DOHH2 (cell line): ENCODE data around the gene LBHD1.

Experiments
- EZH2phosphoT487 ChIP-seq: fragments of 200-600 bp; sonication (generic); IDR thresholded peaks from 2 replicates; pipeline ENCODE4 v1.6.1; 2017; ENCODE audit warnings: borderline replicate concordance, mild to moderate bottlenecking, antibody characterized with exemption, low read length, moderate library complexity, mixed read lengths
- TF ChIP-seq, protein P1 (sequence below): fragments of 200-600 bp; sonication (generic); IDR thresholded peaks from one replicate; pipeline ENCODE4 v1.5.1; 2014; ENCODE audit warnings: antibody characterized with exemption, mild to moderate bottlenecking, low read depth, low read length; ENCODE audit not compliant: poor library complexity, severe bottlenecking

DNA sequence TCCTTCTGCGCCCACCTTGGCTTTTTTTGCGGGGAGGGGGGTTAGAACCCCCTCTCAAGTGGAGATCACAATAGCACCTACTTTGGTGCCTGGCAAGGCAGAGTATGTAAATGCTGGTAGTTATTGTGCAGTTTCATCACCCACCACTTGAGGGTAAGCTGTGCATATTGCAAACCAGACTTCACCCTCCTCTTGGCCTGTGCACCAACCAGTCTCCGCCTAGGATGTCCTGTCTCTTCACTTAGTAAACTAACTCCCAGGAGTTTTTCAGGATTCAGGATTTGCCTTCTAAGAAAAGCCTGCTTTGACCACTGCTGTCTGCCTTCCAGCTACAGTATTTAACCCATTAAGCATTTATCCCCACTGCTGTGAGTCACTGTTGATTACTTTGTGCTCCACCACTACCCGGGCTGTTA, 8.8 kb upstream of the LBHD1 start:
- TF ChIP-seq, protein P1, sequence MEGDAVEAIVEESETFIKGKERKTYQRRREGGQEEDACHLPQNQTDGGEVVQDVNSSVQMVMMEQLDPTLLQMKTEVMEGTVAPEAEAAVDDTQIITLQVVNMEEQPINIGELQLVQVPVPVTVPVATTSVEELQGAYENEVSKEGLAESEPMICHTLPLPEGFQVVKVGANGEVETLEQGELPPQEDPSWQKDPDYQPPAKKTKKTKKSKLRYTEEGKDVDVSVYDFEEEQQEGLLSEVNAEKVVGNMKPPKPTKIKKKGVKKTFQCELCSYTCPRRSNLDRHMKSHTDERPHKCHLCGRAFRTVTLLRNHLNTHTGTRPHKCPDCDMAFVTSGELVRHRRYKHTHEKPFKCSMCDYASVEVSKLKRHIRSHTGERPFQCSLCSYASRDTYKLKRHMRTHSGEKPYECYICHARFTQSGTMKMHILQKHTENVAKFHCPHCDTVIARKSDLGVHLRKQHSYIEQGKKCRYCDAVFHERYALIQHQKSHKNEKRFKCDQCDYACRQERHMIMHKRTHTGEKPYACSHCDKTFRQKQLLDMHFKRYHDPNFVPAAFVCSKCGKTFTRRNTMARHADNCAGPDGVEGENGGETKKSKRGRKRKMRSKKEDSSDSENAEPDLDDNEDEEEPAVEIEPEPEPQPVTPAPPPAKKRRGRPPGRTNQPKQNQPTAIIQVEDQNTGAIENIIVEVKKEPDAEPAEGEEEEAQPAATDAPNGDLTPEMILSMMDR: peak; percentile 74
- no peak for TF ChIP-seq EZH2phosphoT487
